ENCODE data around the gene CAPSL.
"Not testable (repeated sequence)": the region's sequence is repeated elsewhere in the genome, so short reads cannot be mapped to it uniquely, and the experiment has no call there.

The CAPSL gene
- 0 to 0.72 reads per million in 2 donors for total RNA-seq

- DNase-seq: no peak
Measured at GRCh38 chr5:35938568-35939227, at the start of gene CAPSL. CAPSL (minus strand) TSS chr5:35938622; CDS start chr5:35921120, 17,502 bp downstream.

GRCh38 chr5:35987776-35988175, 49.4 kb upstream of the CAPSL start:
- no peak for DNase-seq

- DNase-seq: no peak
Measured at GRCh38 chr5:35979715-35980114, 41.3 kb upstream of the CAPSL start.

- DNase-seq: not testable (repeated sequence)
Measured at GRCh38 chr5:35976859-35977258, 38.4 kb upstream of the CAPSL start.

- DNase-seq: no peak
Measured at GRCh38 chr5:35974570-35974969, 36.1 kb upstream of the CAPSL start.

GRCh38 chr5:35971878-35972210, 33.4 kb upstream of the CAPSL start:
- DNase-seq: no peak

GRCh38 chr5:35971186-35971877, 32.9 kb upstream of the CAPSL start:
- no peak for DNase-seq

GRCh38 chr5:35963381-35963843, 25.0 kb upstream of the CAPSL start:
- no peak for DNase-seq

GRCh38 chr5:35960328-35960727, 21.9 kb upstream of the CAPSL start:
- no peak for DNase-seq

GRCh38 chr5:35956429-35956828, 18.0 kb upstream of the CAPSL start:
- no peak for DNase-seq

- no peak for DNase-seq
Measured at GRCh38 chr5:35954175-35954574, 15.8 kb upstream of the CAPSL start.

GRCh38 chr5:35947085-35947484, 8.7 kb upstream of the CAPSL start:
- DNase-seq: no peak

GRCh38 chr5:35939639-35940038, 1.2 kb upstream of the CAPSL start:
- no peak for DNase-seq

GRCh38 chr5:35926389-35927051, 11.9 kb downstream of the CAPSL start:
- DNase-seq: peak; percentile 53

- DNase-seq: peak; percentile 71
Measured at GRCh38 chr5:35924950-35925722, 13.3 kb downstream of the CAPSL start.

- DNase-seq: no peak
Measured at GRCh38 chr5:35924122-35924949, 14.1 kb downstream of the CAPSL start.

GRCh38 chr5:35922468-35922867, 16.0 kb downstream of the CAPSL start:
- DNase-seq: no peak

- DNase-seq: no peak
Measured at GRCh38 chr5:35921930-35922329, 16.5 kb downstream of the CAPSL start.

- no peak for DNase-seq
Measured at GRCh38 chr5:35920890-35921289, 17.5 kb downstream of the CAPSL start.

GRCh38 chr5:35919191-35919590, 19.2 kb downstream of the CAPSL start:
- no peak for DNase-seq

- DNase-seq: no peak
Measured at GRCh38 chr5:35908814-35909213, 29.6 kb downstream of the CAPSL start.

GRCh38 chr5:35908228-35908627, 30.2 kb downstream of the CAPSL start:
- DNase-seq: no peak

All from T-helper 9 cell (primary cell).